K562 (cell line): ENCODE results near the gene CACNA2D2. TPM values are rescaled to one million over a fixed set of nuclear protein-coding genes. Genes with fewer than 3 reads are reported as not detected.

ENCODE experiments used
- AFF4 ChIP-seq: sonication (generic); formaldehyde crosslinking; IDR thresholded peaks from 2 replicates; pipeline ENCODE4 v1.8.0; 2023; ENCODE audit warnings: mild to moderate bottlenecking, missing genetic modification reagents
- ARNT ChIP-seq, 2 experiments: fragments of 450-650 bp; IDR thresholded peaks; 2 replicates each; pipeline ENCODE4 v1.6.1; 2016; ENCODE audit warnings: mild to moderate bottlenecking in 1 of 2
- ATF2 ChIP-seq: sonication (generic); formaldehyde crosslinking; IDR thresholded peaks from 2 replicates; pipeline ENCODE4 v1.8.1; 2022; ENCODE audit warnings: missing genetic modification reagents
- CREB1 ChIP-seq, 2 experiments: sonication (generic) in 1 of 2; formaldehyde crosslinking in 1 of 2; IDR thresholded peaks; 2 replicates each; pipeline versions ENCODE4 v1.6.1 to v1.8.0; 2012 to 2022; ENCODE audit warnings: inconsistent platforms in 1 of 2, mild to moderate bottlenecking in 1 of 2, missing genetic modification reagents in 1 of 2, moderate library complexity in 1 of 2
- PURB ChIP-seq: sonication (generic); formaldehyde crosslinking; IDR thresholded peaks from 2 replicates; pipeline ENCODE4 v1.9.0; 2021; ENCODE audit warnings: low read depth, mild to moderate bottlenecking, missing genetic modification reagents
- STAT5B ChIP-seq: fragments of 250-450 bp; sonication (Bioruptor Pico); IDR thresholded peaks from 2 replicates; pipeline ENCODE4 v1.8.0; 2021; ENCODE audit warnings: mild to moderate bottlenecking, inconsistent platforms
- ZBTB1 ChIP-seq: sonication (generic); formaldehyde crosslinking; IDR thresholded peaks from 2 replicates; pipeline ENCODE4 v1.8.1; 2023; ENCODE audit warnings: missing genetic modification reagents, low read depth, mild to moderate bottlenecking, borderline replicate concordance
- ZNF282 ChIP-seq: sonication (generic); formaldehyde crosslinking; IDR thresholded peaks from 2 replicates; pipeline ENCODE4 v1.8.1; 2023; ENCODE audit warnings: missing genetic modification reagents
- ZNF445 ChIP-seq: fragments of 250-450 bp; sonication (Bioruptor Pico); IDR thresholded peaks from 2 replicates; pipeline ENCODE4 v1.4.0; 2020; ENCODE audit warnings: low read depth, mild to moderate bottlenecking, moderate library complexity
- ZNF551 ChIP-seq: fragments of 250-450 bp; sonication (Bioruptor Pico); IDR thresholded peaks from 2 replicates; pipeline ENCODE4 v1.5.0; 2021; ENCODE audit warnings: mild to moderate bottlenecking, moderate library complexity
- ZNF830 ChIP-seq: fragments of 250-450 bp; sonication (Bioruptor Pico); IDR thresholded peaks from 2 replicates; pipeline ENCODE4 v1.5.0; 2021; ENCODE audit warnings: mild to moderate bottlenecking
- polyA plus RNA-seq, 8 experiments: library from polyadenylated mRNA; depleted of rRNA in 4 of 8; stranded (reverse) in 5 of 8; unstranded in 3 of 8; fragments of >200 nt; fragmentation: Nextera tagmentation in 2 of 8; fragmentation: Illumina TruSeq in 1 of 8; extraction: Ambion mirVana in 2 of 8; extraction: Trizol in 1 of 8; gene quantifications; 2 replicates each; pipeline versions ENCODE4 v1.2.1 to v1.2.3, GENCODE V29; 2011 to 2014; ENCODE audit warnings: inconsistent platforms in 1 of 8, missing spikeins in 1 of 8
- total RNA-seq, 7 experiments: library from RNA; depleted of rRNA in 6 of 7; stranded (reverse); fragments of >200 nt in 6 of 7; fragmentation: Illumina TruSeq in 2 of 7; extraction: Trizol in 2 of 7; gene quantifications; 2 replicates each; pipeline versions ENCODE4 v1.2.1 to v1.2.3, GENCODE V29; 2011 to 2021; ENCODE audit warnings: low replicate concordance in 1 of 7

CACNA2D2 gene
- total and polyA plus RNA-seq, 9 of the 15 experiments (the other 6 are each of a cell fraction or from before 2014, with no cell fraction given), result 0.11 to 0.58 (median 0.36) TPM; not detected in 2

GRCh38 chr3:50336452-50337174, 166.8 kb downstream of the CACNA2D2 start (continued):
- TF ChIP-seq ZNF830 (CRISPR knock-in tag) (no peak), PURB (CRISPR knock-in tag) (no peak), ZBTB1 (CRISPR knock-in tag) (0 out of 2 replicates have a peak, but pooled peaks have one; percentile 15), STAT5B (CRISPR knock-in tag) (no peak), AFF4 (CRISPR knock-in tag) (no peak; the same call in 1 of the 2 replicates), ZNF282 (CRISPR knock-in tag) (no peak), ATF2 (no peak), CREB1 (IDR thresholded peaks at IDR 0.05) (no peak), CREB1 (CRISPR knock-in tag; IDR thresholded peaks at IDR 0.05) (no peak), ZNF551 (CRISPR knock-in tag) (no peak), ARNT (IDR thresholded peaks at IDR 0.05) (no peak), ZNF445 (CRISPR knock-in tag) (no peak)
